GM21381 (cell line): ENCODE results near the gene PRKCD.

Experiments used
- ATAC-seq: cut with Tn5 transposase; IDR thresholded peaks from one replicate; pipeline ENCODE4 v1.9.1; 2021; ENCODE audit warnings: mild to moderate bottlenecking, moderate library complexity; ENCODE audit not compliant: unreplicated experiment

The PRKCD gene

DNA sequence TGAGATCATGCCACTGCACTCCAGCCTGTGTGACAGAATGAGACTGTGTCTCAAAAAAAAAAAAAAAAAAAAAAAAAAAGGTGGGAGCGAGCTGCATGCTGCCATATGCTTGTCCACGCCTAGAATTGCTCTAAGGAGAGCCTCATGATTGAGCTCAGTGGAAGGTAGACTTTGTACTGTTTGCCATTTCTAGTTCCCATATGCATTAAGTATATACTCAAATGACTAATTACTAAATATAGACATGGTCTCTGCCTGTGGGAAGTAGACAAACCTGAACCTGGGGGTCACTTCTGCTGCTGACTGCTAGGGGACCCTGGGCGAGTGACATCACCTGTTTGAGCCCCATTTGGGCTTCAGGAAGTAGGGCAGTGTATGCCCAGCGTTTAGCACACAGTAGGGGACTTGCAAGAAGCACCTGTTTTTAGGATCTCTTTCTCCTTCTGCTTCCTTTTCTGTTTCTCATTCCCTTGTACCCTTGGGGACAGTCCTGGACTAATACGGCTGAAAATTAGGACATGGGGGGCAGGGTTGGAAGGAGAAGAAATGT lies 27.2 kb downstream of the PRKCD start:
- ATAC-seq: no peak

GRCh38 chr3:53188720-53189119 lies 27.7 kb downstream of the PRKCD start:
- ATAC-seq: no peak

GRCh38 chr3:53189276-53189675 lies 28.3 kb downstream of the PRKCD start:
- no peak for ATAC-seq

GRCh38 chr3:53190659-53191058 lies 29.6 kb downstream of the PRKCD start:
- no peak for ATAC-seq

DNA sequence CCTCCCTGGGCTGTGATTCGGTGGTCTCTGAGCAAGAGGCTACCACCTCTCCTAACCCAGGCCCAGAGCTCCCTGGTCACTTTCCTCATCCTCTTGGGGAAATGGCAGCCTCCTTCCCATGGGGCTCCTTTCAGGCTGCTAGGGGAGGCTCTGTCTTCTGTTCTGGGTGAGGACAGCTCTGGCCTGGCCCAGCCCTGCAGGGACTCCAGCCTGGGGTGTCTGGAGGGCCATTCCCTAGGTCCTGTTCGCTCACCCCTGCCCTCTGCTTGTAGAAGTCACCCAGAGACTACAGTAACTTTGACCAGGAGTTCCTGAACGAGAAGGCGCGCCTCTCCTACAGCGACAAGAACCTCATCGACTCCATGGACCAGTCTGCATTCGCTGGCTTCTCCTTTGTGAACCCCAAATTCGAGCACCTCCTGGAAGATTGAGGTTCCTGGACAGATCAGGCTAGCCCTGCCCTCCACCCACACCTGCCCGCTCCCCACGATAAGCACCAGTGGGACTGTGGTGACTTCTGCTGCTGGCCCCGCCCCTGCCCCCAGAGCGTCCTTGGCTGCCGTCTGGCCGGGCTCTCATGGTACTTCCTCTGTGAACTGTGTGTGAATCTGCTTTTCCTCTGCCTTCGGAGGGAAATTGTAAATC lies 30.9 kb downstream of the PRKCD start:
- no peak for ATAC-seq

DNA sequence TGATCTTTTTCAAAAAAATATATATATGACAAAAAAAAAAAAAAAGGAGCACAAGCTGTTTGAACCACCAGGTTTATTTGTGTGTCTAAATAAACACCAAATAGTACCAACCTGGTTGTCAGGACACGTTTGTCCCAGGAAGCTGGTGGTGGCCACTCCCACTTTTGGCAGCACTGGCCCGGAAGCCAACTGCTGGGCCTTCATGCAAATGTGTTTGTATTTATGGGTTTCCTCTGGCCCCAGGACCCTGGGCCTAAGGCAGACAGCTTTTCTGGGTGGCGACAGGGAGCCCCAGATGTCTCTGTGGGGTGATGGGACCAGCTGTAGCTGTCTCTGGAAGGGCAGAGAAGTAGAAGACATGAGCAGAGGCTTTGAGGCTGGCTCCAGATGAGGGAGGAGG lies 31.6 kb downstream of the PRKCD start:
- peak; percentile 61 for ATAC-seq

DNA sequence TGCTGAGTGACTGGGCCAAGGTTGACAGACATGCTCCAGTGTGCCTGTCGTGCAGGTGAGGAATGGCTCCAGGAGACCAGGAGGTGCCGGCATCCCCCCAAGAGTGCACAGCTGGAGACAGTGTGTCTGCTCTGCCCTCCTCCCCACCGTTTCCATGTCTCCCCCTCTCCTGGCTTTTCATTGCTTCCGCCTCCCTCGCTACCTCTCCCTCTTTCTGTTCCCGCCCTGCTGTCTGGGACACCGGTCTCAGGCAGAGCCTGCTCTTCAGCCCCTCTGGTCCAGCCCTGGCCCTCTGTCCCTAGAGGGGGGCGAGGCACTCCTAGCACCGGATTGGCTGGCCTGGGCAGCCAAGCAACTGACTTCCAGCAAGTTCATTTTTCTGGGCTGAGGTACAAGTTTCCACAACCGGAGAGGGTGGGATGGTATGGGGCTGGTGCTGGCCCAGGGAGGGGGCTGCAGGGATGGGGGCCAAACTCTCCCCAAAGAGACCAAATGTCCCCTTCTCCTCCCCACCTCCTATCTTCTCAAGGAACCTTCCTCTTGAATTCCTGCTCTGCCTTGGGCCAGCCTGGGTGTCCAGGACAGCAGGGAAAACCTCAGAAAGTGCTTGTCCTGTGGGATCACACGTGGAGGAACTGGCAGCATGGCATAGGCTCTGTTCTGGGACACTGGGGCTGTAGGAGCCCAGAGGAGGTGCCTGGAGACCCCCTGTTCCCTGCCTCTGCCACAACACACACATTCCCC lies 32.6 kb downstream of the PRKCD start:
- no peak for ATAC-seq

DNA sequence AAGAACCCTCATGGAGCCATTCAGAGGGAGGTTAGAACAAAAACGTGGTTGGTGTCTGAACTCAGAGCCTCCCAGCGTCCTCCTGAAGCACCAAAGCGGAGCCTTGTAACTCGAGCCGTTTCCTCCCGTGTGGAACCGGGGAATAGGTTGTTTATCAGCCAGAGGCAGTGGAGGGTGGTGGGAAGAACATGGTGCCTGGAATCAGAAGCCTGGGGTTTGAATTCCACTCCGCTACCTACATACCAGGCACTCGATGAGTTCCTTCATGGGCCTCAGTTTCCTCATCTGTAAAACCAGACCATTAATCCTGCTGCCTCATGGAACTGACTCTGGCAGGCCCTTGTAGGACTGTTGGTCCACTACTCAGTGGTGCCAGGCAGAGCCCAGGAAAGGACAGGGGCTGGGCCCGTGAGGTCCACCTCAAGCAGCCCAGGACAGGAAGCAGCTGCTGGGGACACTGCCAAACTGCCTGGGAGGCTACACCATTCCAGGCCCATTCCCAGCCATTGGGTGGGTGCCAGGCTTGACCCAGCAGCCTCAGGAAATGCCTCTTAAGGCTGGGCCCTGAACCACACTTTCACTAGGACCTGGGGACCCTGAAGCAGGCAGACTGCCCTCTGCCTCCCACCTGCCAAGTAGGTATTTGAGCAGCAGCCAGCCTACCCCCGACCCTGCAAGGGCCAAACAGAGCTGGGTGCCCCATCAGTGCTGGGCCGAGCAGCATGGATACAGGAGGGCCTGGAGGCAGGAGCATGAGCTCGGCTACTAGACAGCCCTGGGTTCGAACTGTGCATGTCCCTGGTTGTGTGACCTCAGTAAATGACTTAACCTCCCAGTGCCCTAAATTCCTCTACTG lies 33.4 kb downstream of the PRKCD start:
- ATAC-seq: no peak

DNA sequence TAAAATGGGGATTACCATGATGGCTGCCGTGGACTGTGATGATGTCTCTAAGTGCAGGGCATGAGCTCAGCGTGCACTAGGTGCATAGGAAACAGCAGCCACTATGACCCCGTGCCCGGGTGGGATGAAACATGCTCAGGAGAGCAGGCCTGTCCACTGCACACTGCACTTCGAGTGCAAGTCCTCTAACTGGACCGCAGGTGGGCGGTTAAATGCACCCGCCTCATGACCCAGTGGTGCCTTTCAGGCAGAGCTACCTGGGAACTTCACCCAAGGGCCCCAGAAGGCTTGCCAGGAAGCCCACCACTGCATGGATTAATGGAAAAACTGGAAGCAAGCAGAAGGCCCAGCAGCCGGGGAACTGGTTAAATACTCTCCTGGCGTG lies 34.0 kb downstream of the PRKCD start:
- no peak for ATAC-seq

- peak; percentile 40 for ATAC-seq
These were observed 34.9 kb downstream of the PRKCD start for GRCh38 chr3:53195602-53196574.

DNA sequence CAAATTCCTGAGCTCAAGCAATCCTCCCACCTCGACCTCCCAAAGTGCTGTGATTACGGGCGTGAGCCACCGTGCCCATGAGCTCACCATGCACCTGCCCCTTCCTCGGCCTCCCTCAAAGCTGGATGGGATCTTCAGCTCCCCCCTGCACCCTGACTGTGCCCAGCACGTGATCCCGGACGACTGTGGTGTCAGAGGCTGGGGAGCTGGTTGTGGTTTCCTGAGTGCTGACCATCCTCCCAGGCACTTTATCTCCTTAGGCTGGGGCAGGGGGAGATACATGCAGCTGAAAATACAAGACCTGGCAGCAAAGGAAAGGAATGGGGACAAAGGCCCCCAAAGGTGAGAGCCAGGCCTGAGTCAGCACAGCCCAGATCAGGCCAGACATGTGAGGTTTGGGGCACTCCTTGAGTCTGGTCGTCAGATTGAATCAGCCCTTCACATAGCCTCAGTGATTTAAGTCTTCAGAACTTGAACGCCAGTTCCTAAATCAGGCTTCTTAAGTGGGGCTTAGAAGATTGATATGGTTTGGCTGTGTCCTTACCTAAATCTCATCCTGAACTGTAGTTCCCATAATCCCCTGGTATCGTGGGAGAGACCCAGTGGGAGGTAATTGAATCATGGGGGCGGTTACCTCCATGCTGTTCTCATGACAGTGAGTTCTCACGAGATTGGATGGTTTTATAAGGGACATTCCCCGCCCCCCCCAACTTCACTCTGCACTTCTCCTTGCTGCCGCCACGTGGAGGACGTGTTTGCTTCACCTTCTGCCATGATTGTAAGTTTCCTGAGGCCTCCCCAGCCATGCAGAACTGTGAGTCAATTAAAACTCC lies 35.8 kb downstream of the PRKCD start:
- no peak for ATAC-seq

DNA sequence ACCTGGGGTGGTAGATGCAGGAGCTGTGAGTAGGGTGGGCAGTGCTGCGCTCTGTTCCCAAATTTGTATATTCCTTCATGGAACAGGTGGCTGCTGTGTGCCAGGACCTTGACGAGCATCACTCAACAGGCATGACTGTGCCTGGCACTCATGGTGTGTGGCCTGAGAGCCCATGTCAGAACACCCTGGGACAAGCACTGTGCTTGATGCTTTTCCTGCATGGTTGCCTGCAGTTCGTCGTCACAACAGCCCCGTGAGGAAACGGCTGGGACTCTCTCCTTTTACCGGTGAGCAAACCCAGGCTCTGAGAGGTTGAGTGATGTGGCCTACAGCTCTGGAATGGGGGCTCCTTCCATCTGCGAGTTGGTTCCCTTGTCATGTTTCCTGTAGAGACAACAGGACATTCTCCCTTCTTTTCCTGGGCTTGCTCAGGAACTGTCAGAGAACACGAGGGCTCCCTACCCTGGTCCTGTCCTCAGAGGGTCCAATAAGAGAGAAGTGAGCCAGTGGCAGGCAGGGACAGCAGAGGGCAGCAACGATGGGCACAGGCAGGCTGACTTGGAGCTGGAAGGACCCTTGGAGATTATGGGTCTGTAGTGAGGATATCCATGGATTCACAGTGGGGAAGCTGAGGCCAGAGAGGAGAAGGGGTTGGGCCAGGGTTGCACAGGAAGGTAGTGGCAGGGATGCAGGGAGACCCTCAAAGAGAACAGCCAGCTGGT lies 37.4 kb downstream of the PRKCD start:
- ATAC-seq: no peak

- no peak for ATAC-seq
These were observed 38.0 kb downstream of the PRKCD start for GRCh38 chr3:53198996-53199395.

DNA sequence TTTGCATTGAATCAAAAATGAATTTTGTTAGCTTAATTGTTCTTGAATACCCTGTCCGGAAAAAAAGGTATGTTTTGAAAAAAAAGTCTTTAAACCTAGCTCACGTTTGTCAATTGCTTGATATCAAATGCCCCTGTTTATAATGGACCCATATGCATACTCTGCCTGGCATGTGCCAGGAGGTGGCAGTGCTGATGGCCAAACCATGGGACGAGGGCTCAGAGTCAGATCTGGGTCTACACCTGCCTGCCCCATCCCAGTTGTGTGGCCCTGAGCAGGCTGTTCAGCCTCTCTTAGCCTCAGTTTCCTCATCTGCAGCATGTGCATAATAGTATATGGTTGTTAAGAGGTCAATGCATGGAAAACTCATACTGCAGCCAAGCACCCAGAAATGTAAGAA lies 38.8 kb downstream of the PRKCD start:
- no peak for ATAC-seq

DNA sequence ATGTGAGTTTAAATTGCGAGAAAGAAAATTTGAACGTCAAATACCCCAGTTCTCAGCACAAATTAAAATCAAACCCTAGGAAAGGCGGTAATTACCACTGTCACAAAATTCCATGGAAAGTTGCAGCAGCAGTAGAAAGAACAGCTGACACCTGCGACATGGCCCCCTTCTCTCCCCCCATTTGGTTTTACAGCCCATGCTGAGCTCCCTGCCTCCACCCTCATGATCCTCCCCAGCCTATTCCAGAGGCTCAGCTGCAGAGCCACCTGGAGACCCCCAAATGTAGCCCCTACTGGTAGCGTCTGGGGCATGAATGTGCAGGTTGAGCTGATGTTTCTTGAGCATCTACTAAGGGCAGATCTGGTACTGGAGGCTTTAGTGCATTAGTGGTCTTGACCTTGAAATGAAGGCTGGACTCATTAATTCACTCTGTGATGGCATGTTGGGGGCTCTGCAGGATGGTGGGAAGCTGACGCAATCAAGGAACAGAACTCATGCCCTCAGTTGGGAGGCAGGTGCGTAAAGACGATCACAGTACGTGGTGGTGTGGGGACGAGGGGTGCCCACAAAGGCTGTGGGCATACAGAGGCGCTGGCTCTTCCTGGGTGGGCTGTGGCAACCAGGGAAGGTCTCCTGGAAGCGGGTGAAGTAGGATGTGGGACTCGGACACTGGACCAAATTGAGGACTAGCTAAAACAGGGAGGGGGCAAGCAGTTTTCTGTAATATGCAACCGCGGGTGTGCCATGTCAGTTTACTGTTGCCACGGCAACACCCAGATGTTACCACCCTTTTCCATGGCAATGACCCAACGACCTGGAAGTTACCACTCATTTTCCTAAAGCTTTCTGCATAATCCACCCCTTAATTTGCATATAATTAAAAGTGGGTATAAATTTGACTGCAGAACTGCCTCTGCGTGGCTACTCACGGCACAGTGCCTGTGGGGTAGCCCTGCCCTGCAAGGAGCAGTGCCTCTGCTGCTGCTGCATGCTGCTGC lies 39.8 kb downstream of the PRKCD start:
- no peak for ATAC-seq

DNA sequence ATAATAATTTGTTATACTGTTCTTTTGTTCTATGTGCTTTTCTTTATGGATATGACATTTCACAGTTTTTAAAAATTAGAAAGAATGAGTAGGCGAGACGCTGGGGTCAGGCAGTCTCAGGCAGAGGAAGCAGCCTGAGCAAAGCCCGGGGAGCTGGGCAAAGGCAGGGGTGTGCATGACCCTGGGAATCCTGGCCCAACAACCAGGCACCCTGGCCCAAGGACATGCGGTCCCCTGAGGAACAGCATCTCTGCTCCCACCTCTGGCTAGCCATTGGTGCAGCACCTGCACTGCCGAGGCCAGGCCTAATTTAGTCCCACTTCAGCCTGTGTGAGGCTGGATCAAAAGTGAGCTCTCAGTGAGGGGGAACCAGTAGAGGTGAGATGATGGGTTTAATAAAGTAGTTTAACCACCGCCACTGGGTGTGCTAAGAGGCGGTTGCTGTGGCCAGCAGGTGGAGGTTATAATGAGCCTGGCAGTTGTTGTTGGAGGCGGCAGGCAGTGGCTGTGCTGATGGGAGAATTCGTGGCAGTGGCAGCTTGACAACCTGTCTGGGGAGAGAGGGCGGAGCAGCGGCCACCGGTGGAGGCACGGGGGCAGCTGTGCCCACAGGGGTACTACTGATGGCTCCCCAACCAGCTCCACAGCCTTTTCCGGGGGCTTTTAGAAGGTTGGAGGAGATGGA lies 41.5 kb downstream of the PRKCD start:
- no peak for ATAC-seq
